Hepatocyte (in vitro differentiated cells): ENCODE data around the gene MAP2K3.

Experiments used
- CTCF ChIP-seq: fragments of 200-600 bp; sonication (generic); IDR thresholded peaks from 2 replicates; pipeline ENCODE4 v1.5.1; 2016; ENCODE audit warnings: antibody characterized with exemption, mild to moderate bottlenecking; ENCODE audit not compliant: poor library complexity
- EZH2 ChIP-seq: fragments of 200-600 bp; sonication (generic); IDR thresholded peaks from 2 replicates; pipeline ENCODE4 v1.6.1; 2016; ENCODE audit warnings: antibody characterized with exemption, mild to moderate bottlenecking, borderline replicate concordance

GRCh38 chr17:21297026-21297520 is 12.6 kb downstream of the MAP2K3 start:
- no peak for TF ChIP-seq CTCF
- no peak for TF ChIP-seq EZH2
